ENCODE data around the gene KYNU. TPM values are rescaled to one million over a fixed set of nuclear protein-coding genes. Genes with fewer than 3 reads are reported as not detected.

The KYNU gene
- total RNA-seq, 1 experiment from 2014 or later = 0.37 TPM

DNA sequence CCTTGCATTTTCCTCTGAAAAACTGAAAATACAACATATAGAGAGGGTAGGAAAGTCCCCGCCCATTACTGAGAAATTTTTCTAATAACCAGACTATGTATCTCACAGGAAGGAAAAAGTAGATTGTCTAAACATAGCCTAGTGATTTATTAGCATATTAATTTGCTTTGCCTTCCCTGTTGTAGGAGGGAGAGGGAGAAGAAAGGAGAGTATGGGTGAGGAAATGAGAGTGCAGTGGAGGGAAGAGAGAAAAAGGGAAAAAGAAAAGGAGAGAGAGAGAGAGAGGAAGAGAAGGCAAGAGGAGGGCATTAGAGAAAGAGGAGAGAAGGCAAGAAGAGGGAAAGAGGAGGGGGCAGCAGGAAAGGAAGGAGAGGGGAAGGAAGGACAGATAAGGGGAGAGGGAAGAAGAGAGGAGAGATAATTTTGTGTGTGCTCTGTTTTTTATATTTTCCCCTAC is 3.6 kb upstream of the KYNU start:
- H3K27ac Mint-ChIP-seq = peak overlapping the region in 2 of 3 experiments; percentile 72 to 85; a peak in 3 of 7 replicates
- TF ChIP-seq, protein P1, sequence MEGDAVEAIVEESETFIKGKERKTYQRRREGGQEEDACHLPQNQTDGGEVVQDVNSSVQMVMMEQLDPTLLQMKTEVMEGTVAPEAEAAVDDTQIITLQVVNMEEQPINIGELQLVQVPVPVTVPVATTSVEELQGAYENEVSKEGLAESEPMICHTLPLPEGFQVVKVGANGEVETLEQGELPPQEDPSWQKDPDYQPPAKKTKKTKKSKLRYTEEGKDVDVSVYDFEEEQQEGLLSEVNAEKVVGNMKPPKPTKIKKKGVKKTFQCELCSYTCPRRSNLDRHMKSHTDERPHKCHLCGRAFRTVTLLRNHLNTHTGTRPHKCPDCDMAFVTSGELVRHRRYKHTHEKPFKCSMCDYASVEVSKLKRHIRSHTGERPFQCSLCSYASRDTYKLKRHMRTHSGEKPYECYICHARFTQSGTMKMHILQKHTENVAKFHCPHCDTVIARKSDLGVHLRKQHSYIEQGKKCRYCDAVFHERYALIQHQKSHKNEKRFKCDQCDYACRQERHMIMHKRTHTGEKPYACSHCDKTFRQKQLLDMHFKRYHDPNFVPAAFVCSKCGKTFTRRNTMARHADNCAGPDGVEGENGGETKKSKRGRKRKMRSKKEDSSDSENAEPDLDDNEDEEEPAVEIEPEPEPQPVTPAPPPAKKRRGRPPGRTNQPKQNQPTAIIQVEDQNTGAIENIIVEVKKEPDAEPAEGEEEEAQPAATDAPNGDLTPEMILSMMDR (conservative IDR thresholded peaks at IDR 0.05) = no peak
- Histone ChIP-seq H2BK15ac (ENCODE audit: low read depth, low read length) (no peak overlapping the region), H3K79me2 (ENCODE audit: insufficient read depth, low read length) (no peaks in the 10 kb centered on the region), H2BK120ac (ENCODE audit: low read depth, low read length, poor library complexity, severe bottlenecking) (no peak overlapping the region), H3K4me2 (ENCODE audit: insufficient read depth, insufficient read length, low read length) (no peak overlapping the region), H4K20me1 (ENCODE audit: control insufficient read depth, insufficient read depth, insufficient read length) (no peaks in the 10 kb centered on the region), H3K79me1 (ENCODE audit: insufficient read depth, low read depth, low read length, poor library complexity, severe bottlenecking) (no peaks in the 10 kb centered on the region), H3K27ac (ENCODE audit: insufficient read length, low read depth, low read length) (no peak overlapping the region), H3T11ph (ENCODE audit: low read length) (no peak overlapping the region), H3K9me3 (ENCODE audit: control insufficient read depth, low read depth, low read length) (no peaks in the 10 kb centered on the region), H3K56ac (ENCODE audit: insufficient read length, low read depth, low read length) (no peak overlapping the region), H2AK5ac (ENCODE audit: insufficient read length, low read length) (no peak overlapping the region), H2AFZ (ENCODE audit: low read length) (no peak overlapping the region), H2BK12ac (ENCODE audit: insufficient read length, low read depth, low read length) (no peak overlapping the region), H3K4me1 (ENCODE audit: insufficient read depth, low read length) (no peaks in the 10 kb centered on the region), H3K23ac (ENCODE audit: insufficient read length, low read depth, low read length) (no peak overlapping the region), H3K9ac (ENCODE audit: extremely low read depth, insufficient read length, low read length) (no peak overlapping the region), H4K8ac (replicated peaks; ENCODE audit: insufficient read length, low read depth, low read length) (no peak overlapping the region), H3K27me3 (ENCODE audit: insufficient read depth, low read length) (no peaks in the 10 kb centered on the region), H3K18ac (ENCODE audit: insufficient read length, low read depth, low read length) (no peak overlapping the region), H3K23me2 (ENCODE audit: insufficient read length, low read depth, low read length, poor library complexity, severe bottlenecking) (no peaks in the 10 kb centered on the region), H4K5ac (ENCODE audit: insufficient read length, low read depth, low read length) (no peak overlapping the region), H2BK5ac (ENCODE audit: insufficient read length, low read length) (no peak overlapping the region), H3K14ac (ENCODE audit: insufficient read depth, low read length) (no peak overlapping the region), H4K91ac (ENCODE audit: insufficient read length, low read depth, low read length) (no peak overlapping the region), H3K4ac (ENCODE audit: low read depth, low read length) (no peak overlapping the region), H2BK20ac (ENCODE audit: low read depth, low read length, poor library complexity, severe bottlenecking) (no peak overlapping the region)
- no peaks in the 10 kb centered on the region for H3K27me3 Mint-ChIP-seq (ENCODE audit: low read depth)
- no CpG with 5 or more reads among the region's 1 CpG for WGBS (ENCODE audit: extremely low coverage, insufficient read length, low lambda C conversion rate)
- peaks cover 5 to 7% of the 10 kb centered on the region in 2 experiments; a peak in 2 of 4 replicates for H3K4me1 Mint-ChIP-seq
- no peak overlapping the region for H3K4me3 Mint-ChIP-seq
- no peaks in the 10 kb centered on the region for H3K36me3 Mint-ChIP-seq (ENCODE audit: insufficient read depth in 1 of 3, low read depth in 3 of 3)
- no peak for DNase-seq
- no peaks in the 10 kb centered on the region; a peak in 1 of 5 replicates for H3K9me3 Mint-ChIP-seq

Data from H9 (cell line).